GM21526 (cell line): Measurements from ENCODE around the gene NMNAT3.

Experiments
- ATAC-seq: cut with Tn5 transposase; IDR thresholded peaks from one replicate; pipeline ENCODE4 v1.9.1; 2021; ENCODE audit warnings: moderate library complexity; ENCODE audit not compliant: unreplicated experiment, low FRiP score

NMNAT3 gene

DNA sequence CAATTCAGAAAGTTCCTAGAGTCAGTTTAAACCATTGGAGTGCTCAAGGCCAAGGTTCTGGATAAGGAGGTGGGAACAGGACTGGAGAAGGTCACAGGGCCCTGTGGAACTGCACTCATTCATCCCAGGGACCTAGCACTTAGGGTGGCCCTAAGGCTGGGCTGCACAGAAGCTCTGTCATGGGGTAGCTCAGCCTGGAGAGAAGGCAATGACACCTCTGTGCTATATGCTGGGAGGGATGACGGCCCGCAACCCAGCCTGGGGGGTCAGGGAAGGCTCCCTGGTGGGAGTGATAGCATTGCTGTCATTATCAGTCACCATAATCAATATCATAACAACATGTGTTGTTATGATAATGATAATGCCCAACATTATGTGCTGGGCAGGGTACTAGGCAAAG is 151.6 kb downstream of the NMNAT3 start:
- ATAC-seq = no peak

DNA sequence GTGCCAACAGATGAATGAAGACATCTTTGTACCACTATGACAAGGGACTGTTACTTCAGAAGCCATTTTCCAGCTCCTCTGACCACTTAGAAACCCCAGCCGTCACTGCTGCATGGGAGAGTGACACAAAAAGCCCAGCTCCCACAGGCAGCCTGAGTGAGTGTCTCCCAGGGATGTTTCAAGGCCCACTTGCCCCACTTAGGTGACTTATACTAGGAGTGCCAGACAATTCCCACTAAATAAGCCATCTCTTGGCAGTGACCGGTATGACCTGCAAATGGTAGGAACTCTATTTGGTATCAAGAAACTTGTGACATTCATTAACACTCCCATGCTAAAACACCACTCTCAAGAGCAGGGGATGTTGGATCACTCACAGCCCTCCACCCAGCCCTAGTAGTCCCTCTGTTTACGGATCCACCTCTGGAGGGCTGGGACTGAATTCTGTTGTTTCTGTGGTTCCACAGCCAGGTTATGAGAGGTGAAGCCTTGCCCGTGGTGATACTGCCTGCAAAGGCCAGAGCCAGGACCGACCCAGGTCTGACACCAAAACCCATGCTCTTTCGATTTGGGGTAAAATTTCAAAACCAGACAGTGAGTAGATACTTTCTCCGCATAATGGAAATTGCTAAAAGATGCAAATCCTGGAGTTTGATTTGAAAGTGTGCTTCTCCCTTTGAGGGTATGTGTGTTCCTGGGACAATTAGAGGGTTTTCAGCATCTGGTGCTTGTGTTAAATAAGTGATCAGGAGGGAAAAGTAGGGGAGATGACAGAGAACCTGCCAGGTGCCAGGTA is 152.7 kb downstream of the NMNAT3 start:
- ATAC-seq = no peak

DNA sequence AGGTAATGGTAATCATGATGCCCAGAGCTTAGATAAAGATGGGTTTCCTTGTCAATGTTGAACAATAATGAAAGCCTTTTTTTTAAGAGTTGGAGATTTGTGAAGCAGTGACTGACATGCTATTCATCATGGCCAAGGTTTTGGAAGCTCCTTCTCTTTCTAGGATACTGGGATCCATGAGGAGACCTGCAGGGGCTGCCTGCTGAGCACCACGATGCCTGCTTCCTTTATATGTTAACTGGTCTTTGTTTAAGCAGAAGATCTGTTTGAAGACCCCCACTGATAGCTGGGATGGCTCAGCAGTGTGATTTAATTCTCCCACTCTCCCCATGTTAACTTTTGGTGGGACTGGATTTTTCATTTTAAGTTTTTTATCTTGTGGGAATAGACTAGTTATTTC is 154.1 kb downstream of the NMNAT3 start:
- no peak for ATAC-seq

DNA sequence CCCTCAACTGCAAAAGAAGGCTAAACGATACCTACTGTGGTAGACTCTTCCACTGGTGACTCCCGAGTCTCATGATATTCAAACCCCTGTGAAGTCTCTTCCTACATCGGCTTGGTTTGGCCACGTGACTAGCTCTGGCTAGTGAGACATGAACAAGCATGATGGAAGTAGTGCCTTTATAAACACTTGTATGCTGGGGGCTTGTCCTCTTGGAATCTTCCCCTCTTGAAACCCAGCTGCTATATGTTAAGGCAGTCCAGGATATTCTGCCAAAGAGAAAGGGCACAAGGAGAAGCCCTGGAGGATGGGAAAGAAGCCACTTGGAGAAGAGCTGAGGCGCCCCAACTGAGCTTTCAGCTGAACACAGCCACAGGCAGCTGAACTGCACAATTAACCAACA is 154.6 kb downstream of the NMNAT3 start:
- ATAC-seq = no peak

DNA sequence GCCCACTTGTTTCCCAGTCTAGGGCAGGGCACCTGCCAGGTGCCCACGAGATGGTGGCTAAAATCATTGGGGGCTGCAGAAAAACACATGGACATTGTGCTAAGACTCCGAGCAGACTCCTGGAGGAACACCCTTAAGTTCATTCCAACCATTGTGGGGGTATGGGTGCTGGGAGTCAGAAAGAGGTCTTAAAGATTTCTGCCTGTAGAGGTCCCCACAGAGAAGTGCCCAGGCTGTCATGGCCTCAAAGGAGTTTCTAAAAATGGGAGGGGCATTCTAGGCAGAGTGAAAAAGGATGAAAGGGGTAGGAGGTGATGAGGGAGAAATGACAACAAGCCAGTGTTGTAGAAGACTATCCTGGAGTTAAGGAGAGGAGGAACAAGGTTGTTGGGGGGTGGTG is 155.4 kb downstream of the NMNAT3 start:
- ATAC-seq = no peak

DNA sequence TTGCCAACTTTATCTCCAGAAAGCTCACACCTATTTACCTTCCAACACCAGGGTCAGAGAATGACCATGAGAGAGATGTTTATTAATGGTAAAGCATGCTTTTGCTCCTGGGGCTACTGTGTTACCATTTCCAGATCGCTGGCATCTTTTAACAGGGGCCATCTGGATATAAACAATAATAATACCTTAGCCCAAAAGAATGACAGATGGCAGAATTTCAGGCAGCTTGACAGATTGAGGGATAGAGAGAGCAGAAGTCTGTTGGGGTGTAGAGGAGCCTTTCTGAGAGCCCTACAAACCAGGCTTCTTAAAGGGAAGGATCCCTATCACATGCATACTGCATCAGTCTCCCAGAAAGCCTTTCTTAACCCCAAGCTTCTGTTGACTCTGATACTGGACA is 156.0 kb downstream of the NMNAT3 start:
- no peak for ATAC-seq

DNA sequence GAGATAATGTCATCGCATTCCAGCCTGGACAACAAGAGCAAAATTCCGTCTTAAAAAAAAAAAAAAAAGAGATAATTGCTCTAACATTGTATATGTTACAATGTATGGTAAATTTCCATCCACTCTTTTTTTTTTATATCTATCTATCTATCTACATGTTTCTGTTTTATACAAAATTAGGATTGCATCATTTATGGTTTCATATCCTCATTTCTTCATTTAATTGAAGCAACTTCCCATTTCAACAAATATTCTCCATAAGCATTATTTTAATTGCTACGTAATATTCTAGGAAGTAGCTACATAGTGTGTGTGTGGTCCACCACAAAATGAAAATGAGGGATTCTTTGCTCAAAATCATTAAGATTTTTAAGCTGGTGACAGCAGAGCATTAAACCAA is 156.6 kb downstream of the NMNAT3 start:
- ATAC-seq = no peak

DNA sequence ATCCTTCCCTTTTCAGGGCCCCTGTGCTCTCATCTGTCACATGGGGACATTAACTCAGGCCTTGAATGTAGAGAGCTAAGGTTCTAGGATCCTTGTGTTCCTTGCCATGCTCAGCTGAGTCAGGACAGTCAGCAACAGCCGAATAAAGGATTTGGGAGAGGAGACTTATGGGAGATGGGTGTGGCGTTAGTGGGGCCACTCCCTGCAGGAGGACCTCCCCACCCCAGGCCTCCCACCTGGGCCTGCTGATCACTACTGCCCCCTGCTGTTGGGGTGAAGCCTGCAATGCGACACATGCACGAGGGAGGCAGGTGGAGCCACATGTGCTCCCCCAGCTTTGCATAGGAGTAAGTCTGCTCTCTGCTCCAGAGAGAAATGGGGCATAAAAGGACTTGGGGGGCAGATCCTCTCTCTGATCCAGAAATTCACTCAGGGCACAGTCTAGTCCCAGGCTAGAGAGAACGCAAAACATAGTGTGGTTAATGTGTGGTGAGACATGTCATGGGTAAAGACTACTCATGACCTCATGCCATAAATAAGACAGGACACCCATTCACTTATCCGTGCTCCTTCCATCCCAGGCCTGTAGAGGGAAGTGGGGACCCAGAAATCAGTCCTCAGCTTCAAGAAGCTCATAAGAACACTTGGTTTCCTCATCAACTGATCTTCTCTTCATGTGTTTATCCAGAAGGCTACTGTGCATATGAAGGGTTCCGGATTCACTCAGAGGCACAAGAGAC is 157.6 kb downstream of the NMNAT3 start:
- no peak for ATAC-seq

DNA sequence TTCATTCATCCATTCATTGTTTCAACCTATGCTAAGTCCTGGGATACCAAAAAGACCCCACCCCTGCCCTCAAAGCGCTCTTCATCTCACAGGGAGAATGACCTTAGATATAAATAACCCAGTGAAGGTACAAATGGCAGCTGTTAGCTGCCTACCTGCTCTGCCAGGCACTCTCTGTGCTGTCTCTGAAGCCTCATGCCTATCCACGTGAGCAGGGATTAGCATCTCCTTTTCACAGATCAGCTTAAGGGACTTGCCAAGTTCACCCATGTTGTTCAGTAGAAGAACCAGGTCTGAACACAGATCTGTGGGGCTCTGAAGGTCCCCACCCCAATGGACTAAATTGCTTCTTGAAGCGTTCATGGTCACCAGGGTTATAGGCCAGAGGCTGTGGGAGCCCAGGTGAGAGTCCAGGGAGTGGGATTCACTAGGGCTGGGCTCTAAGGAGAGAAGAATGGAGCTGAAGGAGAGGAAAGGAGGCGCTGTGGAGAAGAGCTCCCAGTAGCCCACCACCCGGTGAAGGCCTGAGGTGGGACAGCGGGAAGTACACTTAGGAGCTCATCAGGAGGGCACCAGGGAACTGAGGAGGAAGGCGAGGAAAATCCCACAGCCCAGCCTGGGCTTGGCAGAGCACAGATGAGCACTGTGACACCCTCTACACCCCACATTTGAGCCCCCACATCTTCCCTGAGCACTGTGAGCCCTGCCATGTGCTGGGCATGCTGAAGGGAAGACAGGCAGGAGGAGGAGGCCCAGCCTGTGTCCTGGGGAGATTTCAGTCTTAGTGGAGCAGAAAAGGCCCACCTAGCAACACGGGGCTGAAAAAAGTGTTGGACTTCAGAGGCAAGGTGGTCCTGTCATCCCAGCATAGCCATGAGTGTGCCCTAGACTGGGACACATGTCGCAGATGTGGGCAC is 158.6 kb downstream of the NMNAT3 start:
- ATAC-seq = no peak

DNA sequence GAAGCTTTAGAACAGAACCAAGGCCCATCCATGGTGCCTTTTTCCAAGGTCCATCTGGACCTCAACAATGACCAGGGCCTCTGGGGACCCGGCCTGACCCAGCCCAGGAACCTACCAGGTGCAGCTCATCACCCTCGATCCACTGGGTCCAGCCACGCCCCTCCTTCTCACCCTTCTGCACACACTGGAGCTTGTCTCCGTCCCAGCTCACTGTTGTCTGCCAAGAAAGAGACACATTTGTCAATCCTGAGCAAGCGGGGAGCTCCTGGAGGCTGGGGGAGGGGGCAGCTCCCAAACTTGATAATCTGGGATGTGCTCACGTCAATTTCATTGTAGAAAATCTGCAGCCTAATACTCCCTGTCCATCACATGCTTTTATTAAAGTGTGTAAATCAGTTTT is 159.5 kb downstream of the NMNAT3 start:
- no peak for ATAC-seq

DNA sequence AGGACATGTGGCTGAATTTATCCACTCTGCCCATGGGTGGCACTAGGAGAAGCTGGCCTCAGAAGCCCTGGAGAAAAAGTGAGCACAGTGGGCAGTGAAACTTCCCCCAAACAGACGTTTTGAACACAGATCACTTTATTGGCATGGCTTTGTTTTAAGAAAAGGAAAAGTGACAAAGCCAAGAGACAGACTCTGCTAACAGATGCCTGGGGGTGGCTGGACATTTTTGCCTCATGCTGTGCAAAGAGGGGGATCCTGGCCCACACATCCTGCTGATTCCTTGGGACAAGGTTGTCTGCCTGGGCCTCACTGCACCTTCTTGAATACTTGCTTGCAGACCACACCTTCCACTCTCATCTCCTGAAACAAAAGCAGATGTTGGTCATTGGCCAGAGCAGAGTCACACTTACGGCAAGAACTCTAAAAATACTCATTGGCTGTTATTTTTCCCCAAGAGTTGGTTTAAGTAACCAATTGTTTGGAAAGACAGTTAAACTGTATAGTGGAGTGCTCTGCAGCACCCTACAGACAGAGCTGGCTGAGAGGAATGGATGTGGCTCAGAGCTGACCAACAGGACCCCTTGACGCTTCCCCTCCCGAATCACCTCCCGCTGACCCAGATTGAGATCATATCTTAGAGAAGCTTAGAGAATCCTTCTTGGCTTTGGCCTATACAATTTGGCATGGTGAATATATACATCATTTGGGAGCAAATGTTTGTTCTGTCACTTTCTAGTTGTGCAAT is 160.3 kb downstream of the NMNAT3 start:
- no peak for ATAC-seq

DNA sequence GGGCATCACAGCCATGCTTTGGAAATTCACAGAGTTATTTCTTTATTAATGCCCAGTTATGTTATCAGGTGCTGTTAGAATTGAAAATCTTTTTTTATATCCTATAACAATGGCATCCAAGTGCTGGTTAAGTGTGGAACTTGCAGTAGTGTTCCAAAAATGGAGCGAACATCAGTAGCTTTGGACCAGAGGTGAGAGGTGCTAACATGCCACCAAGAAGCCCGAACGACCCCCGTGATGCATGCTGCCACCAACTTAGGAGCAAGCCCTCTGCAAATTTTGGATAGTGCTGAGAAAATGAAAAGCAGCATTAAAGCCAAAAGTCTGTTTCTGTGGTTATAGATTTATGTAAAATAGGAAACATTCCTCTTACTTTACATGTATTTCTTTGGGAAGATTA is 163.0 kb downstream of the NMNAT3 start:
- no peak for ATAC-seq
